HepG2 (cell line): ENCODE measurements around the gene CYP27A1. TPM values are rescaled to one million over a fixed set of nuclear protein-coding genes. Genes with fewer than 3 reads are reported as not detected.

Source experiments
- ZNF546 ChIP-seq: sonication (generic); formaldehyde crosslinking; conservative IDR thresholded peaks from 2 replicates; pipeline ENCODE4 v1.8.1; 2023; ENCODE audit warnings: mild to moderate bottlenecking, missing genetic modification reagents
- ZNF768 ChIP-seq: sonication (generic); formaldehyde crosslinking; IDR thresholded peaks from 2 replicates; pipeline ENCODE4 v1.4.0; 2020; ENCODE audit warnings: missing genetic modification reagents
- polyA plus RNA-seq, 8 experiments: library from polyadenylated mRNA; depleted of rRNA in 3 of 8; stranded (reverse) in 7 of 8; unstranded in 1 of 8; fragments of >200 nt; fragmentation: Illumina TruSeq in 4 of 8; extraction: Trizol in 4 of 8; gene quantifications; 2 replicates each; pipeline versions ENCODE4 v1.2.1 to v1.2.3, GENCODE V29; 2011 to 2016; ENCODE audit warnings: low read depth in 4 of 8, missing spikeins in 1 of 8, mixed read lengths in 1 of 8; ENCODE audit not compliant: insufficient read depth in 1 of 8
- total RNA-seq, 5 experiments: library from RNA; depleted of rRNA; stranded (reverse); fragments of >200 nt; fragmentation: Illumina TruSeq; extraction: Trizol; gene quantifications; 2 replicates each; pipeline ENCODE4 v1.2.3, GENCODE V29; 2016; ENCODE audit warnings: low read depth in 1 of 5
- TF ChIP-seq, protein P1 (sequence below): sonication (generic); formaldehyde crosslinking; IDR thresholded peaks from one replicate; pipeline ENCODE4 v1.5.1; 2020; ENCODE audit warnings: mild to moderate bottlenecking, missing genetic modification reagents; ENCODE audit errors: not compliant biosample characterization
- TF ChIP-seq, protein P2 (sequence below): sonication (generic); formaldehyde crosslinking; IDR thresholded peaks from 2 replicates; pipeline ENCODE4 v1.9.0; 2021; ENCODE audit warnings: missing genetic modification reagents, borderline replicate concordance
- TF ChIP-seq, protein P3 (sequence below): sonication (generic); formaldehyde crosslinking; IDR thresholded peaks from 2 replicates; pipeline ENCODE4 v1.4.0; 2020; ENCODE audit warnings: mild to moderate bottlenecking, missing genetic modification reagents
- TF ChIP-seq, protein P4 (sequence below): sonication (generic); formaldehyde crosslinking; IDR thresholded peaks from 2 replicates; pipeline ENCODE4 v1.5.0; 2020; ENCODE audit warnings: missing genetic modification reagents, mild to moderate bottlenecking, borderline replicate concordance

CYP27A1 gene
- total and polyA plus RNA-seq, 2 of the 13 experiments (the other 11 are each of a cell fraction or from before 2014, with no cell fraction given) = 157 to 266 TPM

DNA sequence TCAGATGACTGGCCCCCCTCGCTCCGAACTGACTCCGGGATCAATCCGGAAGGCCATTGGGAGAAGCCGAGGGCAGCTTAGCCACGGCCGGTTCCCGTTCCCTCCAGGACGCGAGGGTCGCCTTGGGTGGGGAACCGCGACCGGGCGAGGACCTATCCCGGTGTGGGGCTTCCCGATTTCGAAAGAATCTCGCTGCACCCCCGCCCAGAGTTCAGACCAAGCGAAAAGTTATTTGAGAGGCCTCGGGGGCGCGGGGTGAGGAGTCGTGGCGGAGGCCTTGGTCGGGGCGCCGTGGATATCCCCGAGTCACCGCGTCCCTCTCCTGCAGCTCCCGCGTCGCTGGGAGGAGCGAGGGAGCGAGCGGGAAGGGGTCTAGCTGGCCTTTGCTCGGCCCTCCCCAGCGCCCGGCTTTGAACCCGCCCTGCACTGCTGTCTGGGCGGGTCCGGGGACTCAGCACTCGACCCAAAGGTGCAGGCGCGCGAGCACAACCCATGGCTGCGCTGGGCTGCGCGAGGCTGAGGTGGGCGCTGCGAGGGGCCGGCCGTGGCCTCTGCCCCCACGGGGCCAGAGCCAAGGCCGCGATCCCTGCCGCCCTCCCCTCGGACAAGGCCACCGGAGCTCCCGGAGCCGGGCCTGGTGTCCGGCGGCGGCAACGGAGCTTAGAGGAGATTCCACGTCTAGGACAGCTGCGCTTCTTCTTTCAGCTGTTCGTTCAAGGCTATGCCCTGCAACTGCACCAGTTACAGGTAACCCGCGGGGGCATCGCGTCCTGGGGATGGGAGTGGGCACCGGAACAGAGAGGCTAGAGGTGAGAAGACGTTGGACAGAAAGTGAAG lies at the start of gene CYP27A1 (continued):
- TF ChIP-seq, protein P1, sequence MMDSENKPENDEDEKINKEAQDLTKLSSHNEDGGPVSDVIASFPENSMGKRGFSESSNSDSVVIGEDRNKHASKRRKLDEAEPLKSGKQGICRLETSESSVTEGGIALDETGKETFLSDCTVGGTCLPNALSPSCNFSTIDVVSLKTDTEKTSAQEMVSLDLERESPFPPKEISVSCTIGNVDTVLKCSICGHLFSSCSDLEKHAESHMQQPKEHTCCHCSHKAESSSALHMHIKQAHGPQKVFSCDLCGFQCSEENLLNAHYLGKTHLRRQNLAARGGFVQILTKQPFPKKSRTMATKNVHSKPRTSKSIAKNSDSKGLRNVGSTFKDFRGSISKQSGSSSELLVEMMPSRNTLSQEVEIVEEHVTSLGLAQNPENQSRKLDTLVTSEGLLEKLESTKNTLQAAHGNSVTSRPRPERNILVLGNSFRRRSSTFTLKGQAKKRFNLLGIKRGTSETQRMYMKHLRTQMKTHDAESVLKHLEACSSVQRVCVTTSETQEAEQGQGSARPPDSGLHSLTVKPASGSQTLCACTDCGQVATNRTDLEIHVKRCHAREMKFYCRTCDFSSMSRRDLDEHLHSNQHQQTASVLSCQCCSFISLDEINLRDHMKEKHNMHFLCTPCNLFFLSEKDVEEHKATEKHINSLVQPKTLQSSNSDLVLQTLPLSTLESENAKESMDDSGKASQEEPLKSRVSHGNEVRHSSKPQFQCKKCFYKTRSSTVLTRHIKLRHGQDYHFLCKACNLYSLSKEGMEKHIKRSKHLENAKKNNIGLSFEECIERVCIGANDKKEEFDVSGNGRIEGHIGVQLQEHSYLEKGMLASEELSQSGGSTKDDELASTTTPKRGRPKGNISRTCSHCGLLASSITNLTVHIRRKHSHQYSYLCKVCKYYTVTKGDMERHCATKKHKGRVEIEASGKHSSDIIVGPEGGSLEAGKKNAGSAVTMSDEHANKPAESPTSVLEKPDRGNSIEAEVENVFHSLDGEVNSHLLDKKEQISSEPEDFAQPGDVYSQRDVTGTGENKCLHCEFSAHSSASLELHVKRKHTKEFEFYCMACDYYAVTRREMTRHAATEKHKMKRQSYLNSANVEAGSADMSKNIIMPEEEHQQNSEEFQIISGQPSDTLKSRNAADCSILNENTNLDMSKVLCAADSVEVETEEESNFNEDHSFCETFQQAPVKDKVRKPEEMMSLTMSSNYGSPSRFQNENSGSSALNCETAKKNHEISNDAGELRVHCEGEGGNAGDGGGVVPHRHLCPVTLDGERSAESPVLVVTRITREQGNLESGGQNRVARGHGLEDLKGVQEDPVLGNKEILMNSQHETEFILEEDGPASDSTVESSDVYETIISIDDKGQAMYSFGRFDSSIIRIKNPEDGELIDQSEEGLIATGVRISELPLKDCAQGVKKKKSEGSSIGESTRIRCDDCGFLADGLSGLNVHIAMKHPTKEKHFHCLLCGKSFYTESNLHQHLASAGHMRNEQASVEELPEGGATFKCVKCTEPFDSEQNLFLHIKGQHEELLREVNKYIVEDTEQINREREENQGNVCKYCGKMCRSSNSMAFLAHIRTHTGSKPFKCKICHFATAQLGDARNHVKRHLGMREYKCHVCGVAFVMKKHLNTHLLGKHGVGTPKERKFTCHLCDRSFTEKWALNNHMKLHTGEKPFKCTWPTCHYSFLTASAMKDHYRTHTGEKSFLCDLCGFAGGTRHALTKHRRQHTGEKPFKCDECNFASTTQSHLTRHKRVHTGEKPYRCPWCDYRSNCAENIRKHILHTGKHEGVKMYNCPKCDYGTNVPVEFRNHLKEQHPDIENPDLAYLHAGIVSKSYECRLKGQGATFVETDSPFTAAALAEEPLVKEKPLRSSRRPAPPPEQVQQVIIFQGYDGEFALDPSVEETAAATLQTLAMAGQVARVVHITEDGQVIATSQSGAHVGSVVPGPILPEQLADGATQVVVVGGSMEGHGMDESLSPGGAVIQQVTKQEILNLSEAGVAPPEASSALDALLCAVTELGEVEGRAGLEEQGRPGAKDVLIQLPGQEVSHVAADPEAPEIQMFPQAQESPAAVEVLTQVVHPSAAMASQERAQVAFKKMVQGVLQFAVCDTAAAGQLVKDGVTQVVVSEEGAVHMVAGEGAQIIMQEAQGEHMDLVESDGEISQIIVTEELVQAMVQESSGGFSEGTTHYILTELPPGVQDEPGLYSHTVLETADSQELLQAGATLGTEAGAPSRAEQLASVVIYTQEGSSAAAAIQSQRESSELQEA = peak; percentile 93
- TF ChIP-seq, protein P2, sequence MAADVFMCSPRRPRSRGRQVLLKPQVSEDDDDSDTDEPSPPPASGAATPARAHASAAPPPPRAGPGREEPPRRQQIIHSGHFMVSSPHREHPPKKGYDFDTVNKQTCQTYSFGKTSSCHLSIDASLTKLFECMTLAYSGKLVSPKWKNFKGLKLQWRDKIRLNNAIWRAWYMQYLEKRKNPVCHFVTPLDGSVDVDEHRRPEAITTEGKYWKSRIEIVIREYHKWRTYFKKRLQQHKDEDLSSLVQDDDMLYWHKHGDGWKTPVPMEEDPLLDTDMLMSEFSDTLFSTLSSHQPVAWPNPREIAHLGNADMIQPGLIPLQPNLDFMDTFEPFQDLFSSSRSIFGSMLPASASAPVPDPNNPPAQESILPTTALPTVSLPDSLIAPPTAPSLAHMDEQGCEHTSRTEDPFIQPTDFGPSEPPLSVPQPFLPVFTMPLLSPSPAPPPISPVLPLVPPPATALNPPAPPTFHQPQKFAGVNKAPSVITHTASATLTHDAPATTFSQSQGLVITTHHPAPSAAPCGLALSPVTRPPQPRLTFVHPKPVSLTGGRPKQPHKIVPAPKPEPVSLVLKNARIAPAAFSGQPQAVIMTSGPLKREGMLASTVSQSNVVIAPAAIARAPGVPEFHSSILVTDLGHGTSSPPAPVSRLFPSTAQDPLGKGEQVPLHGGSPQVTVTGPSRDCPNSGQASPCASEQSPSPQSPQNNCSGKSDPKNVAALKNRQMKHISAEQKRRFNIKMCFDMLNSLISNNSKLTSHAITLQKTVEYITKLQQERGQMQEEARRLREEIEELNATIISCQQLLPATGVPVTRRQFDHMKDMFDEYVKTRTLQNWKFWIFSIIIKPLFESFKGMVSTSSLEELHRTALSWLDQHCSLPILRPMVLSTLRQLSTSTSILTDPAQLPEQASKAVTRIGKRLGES (CRISPR knock-in tag) = peak; percentile 74; the same call in 1 of the 2 replicates
- TF ChIP-seq ZNF768 (CRISPR knock-in tag) = peak; percentile 81; the same call in 1 of the 2 replicates
- TF ChIP-seq, protein P3, sequence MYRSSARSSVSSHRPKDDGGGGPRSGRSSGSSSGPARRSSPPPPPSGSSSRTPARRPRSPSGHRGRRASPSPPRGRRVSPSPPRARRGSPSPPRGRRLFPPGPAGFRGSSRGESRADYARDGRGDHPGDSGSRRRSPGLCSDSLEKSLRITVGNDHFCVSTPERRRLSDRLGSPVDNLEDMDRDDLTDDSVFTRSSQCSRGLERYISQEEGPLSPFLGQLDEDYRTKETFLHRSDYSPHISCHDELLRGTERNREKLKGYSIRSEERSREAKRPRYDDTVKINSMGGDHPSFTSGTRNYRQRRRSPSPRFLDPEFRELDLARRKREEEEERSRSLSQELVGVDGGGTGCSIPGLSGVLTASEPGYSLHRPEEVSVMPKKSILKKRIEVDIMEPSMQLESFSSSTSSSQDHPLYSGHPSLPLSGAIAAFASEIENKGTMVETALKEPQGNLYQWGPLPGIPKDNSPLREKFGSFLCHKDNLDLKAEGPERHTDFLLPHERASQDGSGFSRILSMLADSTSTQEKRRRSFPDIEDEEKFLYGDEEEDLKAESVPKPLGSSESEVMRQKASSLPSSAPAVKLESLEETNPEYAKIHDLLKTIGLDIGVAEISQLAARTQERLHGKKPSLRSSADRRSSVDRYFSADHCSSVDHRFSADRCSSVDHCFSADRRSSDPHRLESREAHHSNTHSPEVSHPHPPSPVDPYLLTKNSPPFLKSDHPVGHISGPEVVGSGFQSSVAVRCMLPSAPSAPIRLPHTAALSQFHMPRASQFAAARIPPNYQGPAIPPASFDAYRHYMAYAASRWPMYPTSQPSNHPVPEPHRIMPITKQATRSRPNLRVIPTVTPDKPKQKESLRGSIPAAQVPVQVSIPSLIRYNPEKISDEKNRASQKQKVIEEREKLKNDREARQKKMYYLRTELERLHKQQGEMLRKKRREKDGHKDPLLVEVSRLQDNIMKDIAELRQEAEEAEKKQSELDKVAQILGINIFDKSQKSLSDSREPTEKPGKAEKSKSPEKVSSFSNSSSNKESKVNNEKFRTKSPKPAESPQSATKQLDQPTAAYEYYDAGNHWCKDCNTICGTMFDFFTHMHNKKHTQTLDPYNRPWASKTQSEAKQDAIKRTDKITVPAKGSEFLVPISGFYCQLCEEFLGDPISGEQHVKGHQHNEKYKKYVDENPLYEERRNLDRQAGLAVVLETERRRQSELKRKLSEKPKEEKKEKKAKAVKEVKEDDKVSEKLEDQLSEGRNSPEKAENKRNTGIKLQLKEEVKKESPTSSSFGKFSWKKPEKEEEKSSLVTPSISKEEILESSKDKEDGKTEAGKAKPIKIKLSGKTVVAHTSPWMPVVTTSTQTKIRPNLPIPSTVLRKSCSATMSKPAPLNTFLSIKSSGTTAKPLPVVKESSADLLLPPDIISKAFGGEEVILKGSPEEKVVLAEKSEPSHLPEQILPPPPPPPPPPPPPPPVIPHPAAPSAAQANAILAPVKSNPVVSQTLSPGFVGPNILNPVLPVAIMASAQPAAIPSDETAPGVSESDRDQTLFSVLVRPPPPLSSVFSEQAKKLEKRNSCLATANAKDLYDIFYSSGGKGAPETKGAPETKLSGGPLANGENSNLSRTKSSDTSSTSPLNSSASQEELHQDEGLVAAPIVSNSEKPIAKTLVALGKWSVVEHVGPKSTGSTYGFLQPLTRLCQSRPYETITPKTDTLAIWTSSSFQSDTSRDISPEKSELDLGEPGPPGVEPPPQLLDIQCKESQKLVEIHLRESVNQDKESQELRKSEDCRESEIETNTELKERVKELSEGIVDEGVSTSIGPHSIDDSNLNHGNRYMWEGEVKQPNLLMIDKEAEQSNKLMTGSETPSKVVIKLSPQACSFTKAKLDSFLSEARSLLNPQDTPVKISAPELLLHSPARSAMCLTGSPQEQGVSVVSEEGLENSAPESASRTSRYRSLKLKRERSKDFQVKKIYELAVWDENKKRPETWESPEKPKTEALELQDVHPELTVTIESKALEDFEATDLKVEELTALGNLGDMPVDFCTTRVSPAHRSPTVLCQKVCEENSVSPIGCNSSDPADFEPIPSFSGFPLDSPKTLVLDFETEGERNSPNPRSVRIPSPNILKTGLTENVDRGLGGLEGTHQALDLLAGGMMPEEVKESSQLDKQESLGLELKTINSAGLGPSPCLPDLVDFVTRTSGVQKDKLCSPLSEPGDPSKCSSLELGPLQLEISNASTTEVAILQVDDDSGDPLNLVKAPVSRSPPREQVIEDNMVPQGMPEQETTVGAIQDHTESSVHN (CRISPR knock-in tag) = peak; percentile 90
- TF ChIP-seq, protein P4, sequence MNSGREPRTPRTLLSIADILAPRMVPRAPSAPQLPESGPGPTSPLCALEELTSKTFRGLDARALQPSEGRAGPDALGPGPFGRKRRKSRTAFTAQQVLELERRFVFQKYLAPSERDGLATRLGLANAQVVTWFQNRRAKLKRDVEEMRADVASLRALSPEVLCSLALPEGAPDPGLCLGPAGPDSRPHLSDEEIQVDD (CRISPR knock-in tag) = peak; percentile 63; the same call in 1 of the 2 replicates
- TF ChIP-seq ZNF546 (CRISPR knock-in tag) = peak; percentile 92; the same call in 1 of the 2 replicates
